Panc1 (cell line): ENCODE measurements around the gene TERT. TPM values are rescaled to one million over a fixed set of nuclear protein-coding genes. Genes with fewer than 3 reads are reported as not detected.

Experiments used
- ATAC-seq: fragments of 200-7000 bp; cut with Tn5 transposase; 2 replicates; pipeline ENCODE4 v1.9.1; 2020; ENCODE audit warnings: mild to moderate bottlenecking, moderate library complexity
- BruUV-seq: library from RNA; stranded (reverse); fragments of 400-500 nt; replicated peaks from 2 replicates; lab custom pipeline; 2021; lab: Mats Ljungman, UMichigan
- CTCF ChIA-PET: fragments of 300-600 bp; sonication (Branson Sonifier 250); formaldehyde crosslinking; loops from one replicate; lab custom pipeline; 2022; ENCODE audit warnings: antibody characterized with exemption; lab: Charles Lee
- POLR2A ChIA-PET: fragments of 300-600 bp; sonication (Branson Sonifier 250); formaldehyde crosslinking; loops from one replicate; lab custom pipeline; 2022; ENCODE audit warnings: antibody characterized with exemption; lab: Charles Lee
- DNase-seq: peaks from one replicate; pipeline ENCODE4 v3.0.0-alpha.2; 2010; ENCODE audit warnings: low read depth, low spot score
- H3K27ac ChIP-seq: 2 replicates; pipeline ENCODE4 v1.5.1; 2011; ENCODE audit warnings: mild to moderate bottlenecking, low read length, inconsistent platforms
- H3K27me3 ChIP-seq: fragments of 200-500 bp; sonication (Bioruptor generic); 2 replicates; pipeline ENCODE4 v1.6.0; 2014; ENCODE audit warnings: low read length, inconsistent platforms; ENCODE audit not compliant: control insufficient read depth, insufficient read depth
- H3K36me3 ChIP-seq: fragments of 200-500 bp; sonication (Bioruptor generic); 2 replicates; pipeline ENCODE4 v1.5.1; 2014; ENCODE audit warnings: inconsistent platforms, mild to moderate bottlenecking, low read length, moderate library complexity; ENCODE audit not compliant: control insufficient read depth, insufficient read depth
- H3K4me1 ChIP-seq: 2 replicates; pipeline ENCODE4 v1.5.1; 2011; ENCODE audit warnings: inconsistent platforms, mild to moderate bottlenecking, low read length, moderate library complexity; ENCODE audit not compliant: control insufficient read depth, insufficient read depth
- H3K4me3 ChIP-seq, 2 experiments: 2 replicates each; pipeline ENCODE4 v1.5.1; 2011 to 2012; ENCODE audit warnings: low read depth in 2 of 2, low read length in 2 of 2, mild to moderate bottlenecking in 2 of 2, inconsistent platforms in 1 of 2, moderate library complexity in 1 of 2
- H3K9me3 ChIP-seq: fragments of 200-500 bp; sonication (Bioruptor generic); 2 replicates; pipeline ENCODE4 v1.5.1; 2014; ENCODE audit warnings: low read depth, mild to moderate bottlenecking, inconsistent platforms, low read length, moderate library complexity; ENCODE audit not compliant: control insufficient read depth, insufficient read depth
- POLR2AphosphoS5 ChIP-seq: IDR thresholded peaks from 2 replicates; pipeline ENCODE4 v1.6.1; 2012; ENCODE audit warnings: mild to moderate bottlenecking, low read depth, low read length, moderate library complexity
- SIN3A ChIP-seq: IDR thresholded peaks from 2 replicates; pipeline ENCODE4 v1.6.1; 2012; ENCODE audit warnings: low read depth, mild to moderate bottlenecking, low read length, moderate library complexity, borderline replicate concordance; ENCODE audit not compliant: insufficient read depth
- TCF7L2 ChIP-seq: IDR thresholded peaks from 2 replicates; pipeline ENCODE4 v1.6.1; 2011; ENCODE audit warnings: mild to moderate bottlenecking, low read depth, low read length, inconsistent platforms
- in situ Hi-C: cut with HindIII; loops from 2 replicates; pipeline ENCODE4 v1.10.0; 2016; ENCODE audit warnings: low sequenced_read_pairs, low pct_unique_long_range_greater_than_20kb
- intact Hi-C: fragments of 100-400 bp; cut with micrococcal nuclease; formaldehyde crosslinking; loops from one replicate; pipeline ENCODE4 v1.10.0; 2022; ENCODE audit not compliant: unreplicated experiment
- total RNA-seq: library from RNA; stranded (reverse); gene quantifications from one replicate; pipeline ENCODE4 v1.2.1, GENCODE V29; 2021; ENCODE audit not compliant: unreplicated experiment
- TF ChIP-seq, protein P1 (sequence below): fragments of 450-650 bp; IDR thresholded peaks from 2 replicates; pipeline ENCODE4 v1.5.1; 2017; ENCODE audit warnings: mild to moderate bottlenecking
- TF ChIP-seq, protein P2 (sequence below), 2 experiments: IDR thresholded peaks; 2 replicates each; pipeline ENCODE4 v1.6.1; 2011 to 2012; ENCODE audit warnings: low read depth in 2 of 2, control low read depth in 1 of 2, low read length in 1 of 2, mild to moderate bottlenecking in 1 of 2, moderate library complexity in 1 of 2; ENCODE audit not compliant: insufficient read depth in 1 of 2

TERT gene
- total RNA-seq, 1 experiment from 2014 or later = 8.9 TPM

- Histone ChIP-seq H3K9me3 (no peaks in the 10 kb centered on the region), H3K4me1 (no peaks in the 10 kb centered on the region), H3K36me3 (no peaks in the 10 kb centered on the region), H3K27ac (no peak overlapping the region), H3K27me3 (no peaks in the 10 kb centered on the region; the same call in 1 of the 2 replicates), H3K4me3 (no peak overlapping the region)
- intact Hi-C loops (loop anchor here (10.0 kb wide), 1 partner anchor 82 kb away; no protein-coding TSS in a partner anchor), in situ Hi-C loops (no loop called here)
- TF ChIP-seq, protein P1, sequence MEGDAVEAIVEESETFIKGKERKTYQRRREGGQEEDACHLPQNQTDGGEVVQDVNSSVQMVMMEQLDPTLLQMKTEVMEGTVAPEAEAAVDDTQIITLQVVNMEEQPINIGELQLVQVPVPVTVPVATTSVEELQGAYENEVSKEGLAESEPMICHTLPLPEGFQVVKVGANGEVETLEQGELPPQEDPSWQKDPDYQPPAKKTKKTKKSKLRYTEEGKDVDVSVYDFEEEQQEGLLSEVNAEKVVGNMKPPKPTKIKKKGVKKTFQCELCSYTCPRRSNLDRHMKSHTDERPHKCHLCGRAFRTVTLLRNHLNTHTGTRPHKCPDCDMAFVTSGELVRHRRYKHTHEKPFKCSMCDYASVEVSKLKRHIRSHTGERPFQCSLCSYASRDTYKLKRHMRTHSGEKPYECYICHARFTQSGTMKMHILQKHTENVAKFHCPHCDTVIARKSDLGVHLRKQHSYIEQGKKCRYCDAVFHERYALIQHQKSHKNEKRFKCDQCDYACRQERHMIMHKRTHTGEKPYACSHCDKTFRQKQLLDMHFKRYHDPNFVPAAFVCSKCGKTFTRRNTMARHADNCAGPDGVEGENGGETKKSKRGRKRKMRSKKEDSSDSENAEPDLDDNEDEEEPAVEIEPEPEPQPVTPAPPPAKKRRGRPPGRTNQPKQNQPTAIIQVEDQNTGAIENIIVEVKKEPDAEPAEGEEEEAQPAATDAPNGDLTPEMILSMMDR = no peak
- TF ChIP-seq, protein P2, sequence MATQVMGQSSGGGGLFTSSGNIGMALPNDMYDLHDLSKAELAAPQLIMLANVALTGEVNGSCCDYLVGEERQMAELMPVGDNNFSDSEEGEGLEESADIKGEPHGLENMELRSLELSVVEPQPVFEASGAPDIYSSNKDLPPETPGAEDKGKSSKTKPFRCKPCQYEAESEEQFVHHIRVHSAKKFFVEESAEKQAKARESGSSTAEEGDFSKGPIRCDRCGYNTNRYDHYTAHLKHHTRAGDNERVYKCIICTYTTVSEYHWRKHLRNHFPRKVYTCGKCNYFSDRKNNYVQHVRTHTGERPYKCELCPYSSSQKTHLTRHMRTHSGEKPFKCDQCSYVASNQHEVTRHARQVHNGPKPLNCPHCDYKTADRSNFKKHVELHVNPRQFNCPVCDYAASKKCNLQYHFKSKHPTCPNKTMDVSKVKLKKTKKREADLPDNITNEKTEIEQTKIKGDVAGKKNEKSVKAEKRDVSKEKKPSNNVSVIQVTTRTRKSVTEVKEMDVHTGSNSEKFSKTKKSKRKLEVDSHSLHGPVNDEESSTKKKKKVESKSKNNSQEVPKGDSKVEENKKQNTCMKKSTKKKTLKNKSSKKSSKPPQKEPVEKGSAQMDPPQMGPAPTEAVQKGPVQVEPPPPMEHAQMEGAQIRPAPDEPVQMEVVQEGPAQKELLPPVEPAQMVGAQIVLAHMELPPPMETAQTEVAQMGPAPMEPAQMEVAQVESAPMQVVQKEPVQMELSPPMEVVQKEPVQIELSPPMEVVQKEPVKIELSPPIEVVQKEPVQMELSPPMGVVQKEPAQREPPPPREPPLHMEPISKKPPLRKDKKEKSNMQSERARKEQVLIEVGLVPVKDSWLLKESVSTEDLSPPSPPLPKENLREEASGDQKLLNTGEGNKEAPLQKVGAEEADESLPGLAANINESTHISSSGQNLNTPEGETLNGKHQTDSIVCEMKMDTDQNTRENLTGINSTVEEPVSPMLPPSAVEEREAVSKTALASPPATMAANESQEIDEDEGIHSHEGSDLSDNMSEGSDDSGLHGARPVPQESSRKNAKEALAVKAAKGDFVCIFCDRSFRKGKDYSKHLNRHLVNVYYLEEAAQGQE (IDR thresholded peaks at IDR 0.05; ENCODE audit: insufficient read depth in 1 of 2, low read depth in 2 of 2, low read length in 1 of 2) = peak; percentile 99
- CTCF ChIA-PET = no interaction called here
- ATAC-seq = no peak
- no TSS peak for BruUV-seq
- no peak for DNase-seq
- POLR2A ChIA-PET = no interaction called here
Observed at GRCh38 chr5:1246711-1247431, 48.0 kb downstream of the TERT start.

DNA sequence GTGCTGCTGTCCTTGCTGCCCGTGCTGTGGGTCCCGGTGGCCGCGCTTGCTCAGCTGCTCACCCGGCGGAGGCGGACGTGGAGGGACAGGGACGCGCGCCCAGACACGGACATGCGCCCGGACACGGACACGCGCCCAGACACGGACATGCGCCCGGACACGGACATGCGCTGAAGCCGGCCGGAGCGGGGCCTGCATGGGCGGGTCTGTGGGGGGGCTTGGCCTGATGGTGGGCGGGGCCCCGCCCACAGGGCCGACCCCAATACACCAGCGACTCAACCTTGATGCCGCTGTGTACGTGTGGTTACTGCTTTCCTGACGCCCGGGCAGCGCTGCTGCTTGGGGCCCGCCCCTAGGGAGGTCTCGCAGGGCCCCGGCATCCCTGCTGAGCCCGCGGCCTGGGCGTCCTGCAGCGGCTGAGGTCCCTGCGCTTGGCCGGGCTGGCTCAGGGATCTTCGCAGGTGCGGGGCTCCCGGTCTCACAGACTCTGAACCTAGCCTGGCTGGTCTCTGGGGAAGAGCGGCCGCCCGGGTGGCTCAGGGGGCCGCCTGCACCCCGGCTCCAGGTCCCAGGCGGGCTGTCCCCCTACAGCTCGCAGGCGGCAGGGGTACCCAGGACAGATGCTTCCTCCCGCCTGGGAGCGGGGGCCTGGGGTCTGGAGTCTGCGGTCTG is 48.8 kb downstream of the TERT start:
- intact Hi-C loops = loop anchor here (10.0 kb wide), 1 partner anchor 81 kb away; no protein-coding TSS in a partner anchor
- Histone ChIP-seq H3K27me3 (no peaks in the 10 kb centered on the region; the same call in 1 of the 2 replicates), H3K9me3 (no peaks in the 10 kb centered on the region), H3K27ac (no peak overlapping the region), H3K4me3 (no peak overlapping the region), H3K36me3 (no peaks in the 10 kb centered on the region), H3K4me1 (no peaks in the 10 kb centered on the region)
- no peak for ATAC-seq
- in situ Hi-C loops = no loop called here
- TF ChIP-seq SIN3A = no peak
- TF ChIP-seq, protein P2 (IDR thresholded peaks at IDR 0.05; ENCODE audit: insufficient read depth in 1 of 2, low read depth in 2 of 2, low read length in 1 of 2) = no peak
- TF ChIP-seq, protein P1 = no peak
- TF ChIP-seq TCF7L2 = no peak
- TF ChIP-seq POLR2AphosphoS5 = no peak
- DNase-seq = no peak
- ChIA-PET CTCF (interaction anchor here (0.6 to 1.0 kb wide), 2 partner anchors 17 to 45 kb away, joined by 3 read pairs; partner anchors contain the start of gene SLC6A19), POLR2A (no interaction called here)
- BruUV-seq = no TSS peak
